GM19023 (cell line): ENCODE data around the gene CCL19.

ENCODE experiments used
- ATAC-seq: cut with Tn5 transposase; IDR thresholded peaks from one replicate; pipeline ENCODE4 v1.9.1; 2021; ENCODE audit warnings: mild to moderate bottlenecking, moderate library complexity; ENCODE audit not compliant: unreplicated experiment

CCL19 gene

DNA sequence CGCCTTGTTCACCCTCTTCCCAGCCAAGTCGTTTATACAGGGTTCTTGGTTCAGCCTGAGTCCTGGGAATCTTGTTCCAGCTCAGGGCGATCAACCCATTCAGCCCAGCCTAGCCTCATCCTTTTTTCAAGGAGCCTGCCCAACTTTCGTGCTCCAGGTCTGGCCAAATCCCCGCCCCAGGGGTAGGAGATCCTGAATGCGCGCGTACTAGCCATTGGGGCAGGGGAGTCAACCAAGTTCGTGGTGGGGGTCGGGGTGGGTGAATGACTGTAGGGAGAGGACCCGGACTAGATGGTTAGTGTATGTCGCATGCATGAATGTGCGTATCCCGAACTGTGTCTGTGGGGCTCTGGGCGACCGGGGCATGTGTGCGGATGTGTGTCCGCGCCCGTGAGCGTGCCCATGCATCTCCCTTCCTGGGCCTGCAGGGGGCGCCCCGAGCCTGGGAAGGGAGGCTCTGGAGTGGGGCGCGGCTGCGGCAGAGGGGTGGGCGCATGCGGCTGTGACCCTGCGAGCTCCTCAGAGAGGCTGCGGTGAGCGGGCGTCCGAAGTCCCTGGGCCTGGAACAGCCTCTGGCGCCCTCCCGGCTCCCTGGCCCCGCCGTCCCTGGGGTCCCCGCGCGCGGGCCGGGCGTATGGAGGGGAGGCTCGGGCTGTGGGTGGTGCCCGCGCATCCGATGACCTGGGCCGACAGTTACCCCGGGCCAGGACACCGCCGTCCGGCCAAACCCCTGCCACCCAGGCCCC lies 10.1 kb upstream of the CCL19 start:
- peak; percentile 64 for ATAC-seq

DNA sequence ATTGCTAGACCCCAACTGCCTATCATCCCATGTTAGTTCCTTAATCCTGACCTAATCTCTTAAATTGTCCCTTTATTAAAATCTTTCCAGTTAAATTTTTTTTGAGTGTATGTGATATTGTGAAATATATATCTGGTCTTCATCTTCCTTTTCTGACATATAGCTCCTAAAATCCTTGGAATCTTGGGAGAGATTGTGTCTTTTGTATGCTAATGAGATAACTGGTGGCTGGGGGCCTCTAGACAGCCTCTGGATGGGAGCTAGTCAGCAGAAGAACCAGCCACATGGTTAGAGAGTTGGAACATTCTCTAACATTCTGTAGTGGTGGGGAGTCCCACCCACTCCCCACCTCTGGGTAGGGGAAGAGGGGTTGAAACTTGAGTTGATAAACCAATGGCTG lies 3.7 kb upstream of the CCL19 start:
- no peak for ATAC-seq

DNA sequence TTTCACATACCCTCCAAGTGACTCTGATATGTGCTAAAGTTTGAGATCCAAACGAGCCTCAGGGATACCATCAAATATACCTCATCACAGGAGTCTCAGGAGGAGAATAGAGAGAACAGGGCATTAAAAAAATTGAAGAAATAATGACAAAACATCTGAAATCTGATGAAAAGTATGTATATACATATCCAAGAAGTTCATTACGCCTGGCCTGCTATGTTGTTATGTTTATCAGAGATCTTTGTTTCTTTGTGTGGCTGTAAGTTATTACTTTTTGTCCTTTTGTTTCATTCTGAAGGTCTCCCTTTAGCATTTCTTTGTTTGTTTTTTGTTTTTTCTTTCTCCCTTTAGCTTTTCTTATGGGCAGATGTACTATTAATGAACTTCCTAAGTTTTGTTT lies 2.5 kb upstream of the CCL19 start:
- no peak for ATAC-seq

DNA sequence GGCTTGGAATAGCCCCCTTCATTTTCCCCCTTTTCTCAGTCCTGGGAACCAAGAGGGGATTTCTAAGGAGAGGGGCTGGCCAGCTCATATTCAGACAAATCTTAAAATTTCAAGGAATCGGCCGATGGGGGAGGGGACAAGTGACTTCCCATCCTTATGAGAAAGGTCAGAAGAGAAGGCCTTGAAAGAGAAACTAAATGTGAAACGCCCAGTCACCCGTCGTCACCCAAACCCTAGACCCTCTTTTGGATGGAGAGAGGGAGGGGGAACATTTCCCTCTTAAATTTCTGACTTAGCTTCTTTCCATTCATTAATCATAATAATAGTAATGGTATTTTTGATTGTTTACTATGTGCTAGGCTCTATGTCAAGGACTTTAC lies 850 bp upstream of the CCL19 start:
- ATAC-seq, result no peak

DNA sequence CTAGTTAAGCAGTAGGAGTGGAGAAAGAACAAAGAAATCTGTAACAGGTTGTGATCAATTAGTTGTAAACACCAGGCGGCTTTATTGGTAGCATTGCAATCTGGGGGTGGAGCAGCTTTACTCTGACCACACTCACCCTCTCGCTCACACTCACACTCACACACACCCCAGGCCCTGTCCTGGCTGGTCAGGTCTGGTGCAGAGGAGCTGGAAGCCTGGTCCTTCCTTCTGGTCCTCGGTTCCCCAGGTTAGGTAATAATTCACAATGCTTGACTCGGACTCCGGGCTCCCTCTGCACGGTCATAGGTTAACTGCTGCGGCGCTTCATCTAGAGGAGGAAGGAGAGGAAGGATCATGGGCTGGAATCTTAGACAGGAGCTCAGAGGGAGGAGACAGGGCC lies 1.6 kb downstream of the CCL19 start:
- ATAC-seq, result no peak

DNA sequence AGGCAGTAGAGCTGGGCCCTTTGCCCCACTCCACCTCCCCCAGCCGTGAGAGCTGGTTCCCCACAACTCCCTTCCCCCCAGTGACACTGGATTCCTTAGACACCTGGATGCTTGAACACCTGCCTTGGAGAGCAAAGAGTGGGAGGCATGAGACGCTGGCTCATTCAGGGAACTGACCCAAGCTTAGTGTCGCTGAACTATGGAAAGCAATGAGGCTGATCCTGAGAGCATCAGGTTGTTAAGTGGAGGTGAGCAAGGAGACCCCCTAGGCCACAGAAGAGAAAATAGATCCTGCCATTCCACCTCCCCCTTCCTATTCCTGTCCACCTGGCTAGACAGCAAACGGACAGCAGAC lies 2.0 kb downstream of the CCL19 start:
- ATAC-seq, result no peak

DNA sequence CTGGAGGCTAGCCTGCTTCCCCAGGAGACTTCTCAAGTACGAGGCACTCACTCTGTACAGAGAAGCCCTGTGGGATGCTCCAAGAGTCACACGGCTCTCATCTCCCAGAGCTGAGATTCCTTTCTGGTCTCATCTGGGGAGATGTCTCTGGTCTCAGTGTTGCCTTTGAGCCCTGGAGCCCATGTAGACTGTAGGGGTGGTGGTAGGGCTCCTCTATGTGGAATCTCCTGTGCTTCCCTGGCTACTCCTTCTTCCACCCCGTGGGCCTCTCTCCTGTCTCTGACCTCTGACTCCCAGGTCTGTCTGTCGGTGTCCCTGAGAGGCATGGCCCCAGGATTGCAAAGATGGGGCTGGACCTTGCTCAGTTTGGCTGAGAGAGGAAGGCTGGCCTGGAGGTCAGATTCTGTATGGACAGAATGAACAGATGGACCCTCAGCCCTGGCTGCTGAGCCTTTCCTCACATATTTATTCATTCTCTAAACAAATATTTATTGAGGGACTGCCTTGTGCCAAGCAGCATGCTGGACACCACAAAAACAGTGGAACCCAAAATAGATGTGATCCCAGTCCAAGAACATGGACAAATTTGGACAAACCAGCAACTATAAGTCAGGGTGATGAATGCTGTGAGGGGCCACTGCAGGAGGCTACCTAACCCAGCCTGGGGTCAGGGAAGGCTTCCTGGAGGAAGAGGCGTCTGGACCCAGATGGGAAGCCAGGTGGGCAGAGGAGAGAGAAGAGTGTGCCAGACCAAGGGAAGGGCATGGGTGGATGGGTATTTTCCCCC lies 2.6 kb downstream of the CCL19 start:
- ATAC-seq, result no peak

DNA sequence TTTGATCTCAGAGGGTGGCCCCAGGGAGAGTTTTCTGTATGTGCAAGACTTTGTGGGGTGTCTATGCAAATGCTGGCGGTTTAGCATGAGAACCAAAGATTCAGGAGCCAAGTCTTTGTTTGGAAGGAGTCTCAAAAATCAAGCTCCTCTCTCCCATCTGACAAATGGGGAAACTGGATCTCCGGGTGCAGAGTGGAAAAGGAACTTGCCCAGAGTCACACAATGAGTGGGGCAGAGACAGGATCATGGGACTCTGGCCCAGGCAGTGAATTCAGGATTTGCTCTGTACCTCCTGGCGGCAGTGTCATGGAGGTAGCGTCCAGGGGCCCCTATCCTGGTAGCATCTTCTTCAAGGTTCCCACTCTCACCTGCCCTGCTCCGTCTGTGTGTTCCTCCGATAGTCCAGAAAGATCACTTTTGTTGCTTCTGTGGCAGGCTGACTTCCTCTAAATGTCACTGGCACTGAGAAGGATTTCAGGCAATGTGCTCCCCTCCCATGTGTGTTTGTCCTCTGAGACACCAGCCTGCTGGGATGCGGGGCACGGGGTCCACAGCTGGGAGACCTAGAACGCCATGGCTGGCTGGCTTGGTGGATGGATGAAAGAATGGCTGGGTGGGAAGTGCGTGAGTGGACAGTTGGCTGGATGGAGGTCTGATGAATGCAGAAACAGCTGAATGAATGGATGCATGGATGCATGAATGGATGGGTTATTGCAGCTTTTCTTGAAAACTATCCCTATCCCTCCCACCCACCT lies 3.6 kb downstream of the CCL19 start:
- no peak for ATAC-seq

DNA sequence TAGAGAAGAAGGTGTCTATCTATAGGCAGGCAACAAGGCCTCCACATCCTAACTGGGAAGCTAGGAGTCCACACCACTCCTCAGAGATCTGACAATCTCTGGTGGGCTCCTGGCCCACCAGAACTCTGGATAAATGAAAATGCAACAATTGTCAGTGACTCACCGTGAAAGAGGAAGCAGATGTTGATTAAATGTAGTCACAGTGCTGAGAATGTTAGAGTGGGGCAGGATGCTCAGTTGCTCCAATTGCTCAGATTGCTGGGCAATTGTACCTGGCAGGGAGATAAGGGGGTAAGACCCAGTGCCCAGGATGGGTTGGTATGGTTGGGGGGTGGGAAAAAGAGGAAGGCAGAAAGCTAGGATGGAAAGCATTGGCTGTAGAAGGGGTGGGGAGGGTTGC lies 4.3 kb downstream of the CCL19 start:
- no peak for ATAC-seq

DNA sequence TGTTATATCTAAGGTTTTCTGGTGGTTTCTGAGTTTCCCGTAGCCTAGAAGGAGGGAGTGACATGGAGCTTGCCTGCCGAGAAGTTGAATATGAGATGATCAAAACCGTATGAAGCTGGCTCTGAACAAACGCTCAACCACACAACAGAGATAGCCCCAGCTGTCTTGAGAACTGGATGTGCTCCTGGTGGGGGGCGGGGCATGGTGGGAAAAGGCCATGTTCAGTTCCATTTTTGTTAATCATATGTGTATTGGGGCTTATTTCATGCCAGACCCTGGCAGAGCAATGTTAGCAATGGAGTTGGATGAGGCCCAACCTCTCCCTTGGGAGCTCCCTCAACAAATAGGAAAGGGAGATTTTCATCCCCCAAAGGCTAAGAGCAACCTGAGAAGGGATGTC lies 4.8 kb downstream of the CCL19 start:
- no peak for ATAC-seq

DNA sequence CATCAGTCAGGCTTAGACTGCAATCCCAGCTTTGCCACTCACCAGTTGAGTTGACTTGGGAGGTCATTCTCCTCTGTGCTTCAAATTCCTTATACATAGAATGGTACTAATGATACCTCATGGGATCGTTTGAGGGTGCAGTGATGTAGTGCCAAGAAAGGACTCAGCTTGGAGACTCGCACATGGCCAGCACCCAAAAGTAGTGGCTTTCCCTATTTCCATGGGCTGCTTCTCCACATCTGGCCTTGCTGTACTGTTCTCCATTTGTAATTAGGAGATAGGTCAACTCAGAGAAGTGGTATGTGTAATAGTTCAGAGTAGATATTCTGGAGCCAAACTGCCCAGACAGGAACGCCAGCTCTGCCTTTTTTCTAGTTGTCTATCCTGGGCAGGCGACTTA lies 5.5 kb downstream of the CCL19 start:
- ATAC-seq, result no peak

DNA sequence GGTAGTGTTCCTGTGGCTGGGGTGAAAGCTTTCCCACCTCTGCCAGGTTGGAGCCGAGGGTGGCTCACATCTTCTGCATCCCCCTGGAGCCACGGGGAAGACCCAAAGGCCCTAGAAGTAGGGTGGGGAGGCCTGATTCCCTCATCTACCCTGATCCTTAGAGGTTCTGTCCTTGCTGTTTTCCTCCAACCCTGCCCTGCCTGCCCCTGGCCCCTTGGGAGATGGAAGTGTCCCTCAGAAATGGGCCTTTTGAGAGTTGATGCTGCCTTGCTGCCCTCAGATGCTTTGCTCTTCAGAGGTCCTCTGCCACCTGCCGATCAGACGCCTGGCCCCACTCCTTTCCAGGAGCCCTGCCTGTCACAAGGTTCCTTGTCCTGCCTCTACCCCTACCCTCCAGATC lies 6.3 kb downstream of the CCL19 start:
- ATAC-seq, result no peak

DNA sequence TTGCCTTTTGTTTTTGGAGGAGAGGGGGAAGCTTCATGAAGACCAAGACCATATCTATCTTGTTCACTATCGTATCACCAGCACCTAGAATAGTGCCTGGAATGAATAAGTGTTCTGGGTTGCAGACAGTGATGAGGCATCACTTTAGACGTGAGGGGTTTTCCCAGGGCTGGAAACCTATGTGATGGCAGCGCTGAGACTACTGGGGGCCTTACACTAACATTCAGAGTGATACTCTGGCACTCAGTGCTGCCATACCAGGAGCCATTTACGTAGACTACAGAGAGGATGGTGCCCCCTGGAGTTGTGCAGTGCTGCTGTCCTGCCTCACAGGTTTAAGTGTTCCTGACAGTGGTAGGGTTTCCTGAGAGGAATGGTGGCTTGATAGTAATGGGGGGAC lies 6.9 kb downstream of the CCL19 start:
- ATAC-seq, result no peak

DNA sequence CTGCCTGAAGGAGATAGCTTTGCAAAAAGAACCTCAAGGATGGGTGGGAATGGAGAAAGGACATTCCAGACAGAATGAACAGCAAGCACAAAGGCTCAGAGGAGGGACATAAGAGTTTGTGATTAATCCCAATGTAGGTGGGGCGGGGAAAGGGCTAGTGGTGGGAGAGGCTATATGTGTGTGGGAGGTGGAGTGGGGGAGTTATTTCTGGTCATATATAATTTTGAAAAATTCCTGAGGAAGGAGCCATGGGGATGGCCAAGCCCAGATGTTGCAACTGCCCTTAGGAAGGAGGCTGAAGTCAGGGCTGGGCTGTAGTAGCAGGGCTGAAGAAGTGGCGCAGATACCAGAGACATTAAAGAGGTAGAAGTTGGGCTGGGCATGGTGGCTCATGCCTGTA lies 15.2 kb downstream of the CCL19 start:
- ATAC-seq, result no peak

DNA sequence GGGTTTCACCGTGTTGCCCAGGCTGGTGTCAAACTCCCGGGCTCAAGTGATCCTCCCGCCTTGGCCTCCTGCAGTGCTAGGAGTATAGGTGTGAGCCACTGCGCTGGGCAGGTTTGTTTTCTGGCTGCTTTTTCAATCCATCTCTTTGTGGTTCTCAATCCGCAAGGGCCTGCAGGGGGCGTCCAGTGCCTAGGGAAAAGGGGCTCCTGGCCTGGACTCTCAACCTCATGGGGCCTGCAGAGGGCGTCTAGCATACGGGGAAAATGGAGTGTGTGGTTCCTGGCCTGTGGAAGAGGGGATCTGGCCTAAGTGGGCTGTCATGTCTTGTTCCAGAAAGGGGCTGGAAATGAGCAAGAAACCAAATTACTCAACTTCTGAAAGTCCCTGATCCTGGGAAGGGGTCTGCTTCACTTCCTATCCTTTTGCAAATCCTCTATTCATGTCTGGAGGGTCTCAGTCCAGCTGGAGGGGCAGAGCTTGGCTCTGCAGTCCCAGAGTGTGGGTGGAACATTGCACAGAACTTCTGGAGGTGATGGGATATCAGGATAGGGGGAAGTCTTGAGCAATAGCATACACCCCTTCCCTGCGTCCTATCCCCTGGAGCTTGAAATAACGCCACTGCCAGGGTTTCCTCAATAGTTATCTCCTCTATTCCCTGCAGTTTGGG lies 15.9 kb downstream of the CCL19 start:
- no peak for ATAC-seq

DNA sequence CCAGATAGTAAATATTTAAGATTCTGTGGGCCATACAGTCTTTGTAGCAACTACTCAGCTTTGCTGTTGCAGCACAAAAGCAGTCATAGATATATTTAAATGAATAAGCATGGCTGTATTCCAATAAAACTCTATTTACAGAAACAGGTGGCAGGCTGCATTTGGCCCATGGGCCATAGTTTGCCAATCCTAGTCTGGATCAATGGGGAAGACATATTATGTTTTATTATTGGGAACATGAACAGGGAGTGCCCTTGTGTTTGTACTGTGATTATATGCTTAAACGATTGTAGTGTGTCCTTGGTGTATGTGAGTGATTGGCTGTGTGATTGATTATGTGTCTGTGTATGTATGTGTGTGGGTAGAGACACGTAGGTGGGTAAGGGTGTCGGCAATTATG lies 16.6 kb downstream of the CCL19 start:
- ATAC-seq, result no peak

DNA sequence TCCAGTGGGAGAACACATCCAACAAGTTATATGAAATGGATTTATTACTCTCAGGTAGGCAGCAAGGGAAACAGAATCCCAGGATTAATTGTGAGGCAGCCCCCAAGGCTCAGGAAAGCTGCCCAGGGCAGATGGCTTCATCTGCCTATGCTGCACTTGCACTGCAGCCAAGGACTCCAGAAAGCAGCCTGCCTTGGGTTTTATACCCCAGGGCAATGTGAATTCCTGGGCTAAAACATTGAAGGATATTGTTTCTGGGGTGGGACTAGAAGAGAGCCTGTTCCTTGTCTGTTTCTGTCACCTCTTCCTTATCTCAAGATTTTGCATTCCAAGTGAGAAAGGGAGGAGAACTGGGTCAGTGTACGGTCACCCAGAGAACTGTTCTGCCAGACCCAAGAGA lies 19.8 kb downstream of the CCL19 start:
- ATAC-seq, result no peak

DNA sequence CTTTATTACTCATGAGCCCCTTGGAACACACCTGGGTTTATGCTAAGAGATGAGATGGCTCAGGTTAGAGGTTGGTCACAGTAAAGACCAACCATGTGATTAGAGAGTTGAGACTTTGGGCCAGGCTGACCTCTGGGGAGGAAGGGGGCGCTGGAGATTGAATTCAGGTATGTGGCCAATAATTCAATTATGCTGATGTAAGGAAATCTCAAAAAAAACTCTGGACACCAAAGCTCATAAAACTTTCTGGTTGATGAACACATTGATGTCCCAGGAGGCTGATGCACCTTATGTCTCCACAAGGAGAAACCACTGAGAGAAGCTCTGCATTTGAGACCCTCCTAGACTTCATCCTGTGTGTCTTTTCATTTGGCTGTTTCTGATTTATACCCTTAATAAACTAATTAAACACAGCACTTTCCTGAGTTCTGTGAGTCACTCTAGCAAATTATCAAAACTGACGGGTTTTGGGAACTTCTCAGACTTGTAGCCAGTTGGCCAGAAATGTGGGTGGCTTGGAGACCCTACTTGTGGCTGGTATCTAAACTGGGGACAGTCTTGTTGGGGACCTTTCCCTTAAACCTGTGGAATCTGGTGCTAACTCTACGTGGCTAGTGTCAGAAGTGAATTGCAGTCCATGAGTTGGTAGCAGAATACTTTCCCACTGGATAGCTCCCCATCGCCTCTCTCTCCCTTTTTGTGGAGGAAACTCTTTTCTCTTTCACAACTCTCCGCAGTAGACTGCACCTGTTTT lies 21.1 kb downstream of the CCL19 start:
- ATAC-seq, result no peak

DNA sequence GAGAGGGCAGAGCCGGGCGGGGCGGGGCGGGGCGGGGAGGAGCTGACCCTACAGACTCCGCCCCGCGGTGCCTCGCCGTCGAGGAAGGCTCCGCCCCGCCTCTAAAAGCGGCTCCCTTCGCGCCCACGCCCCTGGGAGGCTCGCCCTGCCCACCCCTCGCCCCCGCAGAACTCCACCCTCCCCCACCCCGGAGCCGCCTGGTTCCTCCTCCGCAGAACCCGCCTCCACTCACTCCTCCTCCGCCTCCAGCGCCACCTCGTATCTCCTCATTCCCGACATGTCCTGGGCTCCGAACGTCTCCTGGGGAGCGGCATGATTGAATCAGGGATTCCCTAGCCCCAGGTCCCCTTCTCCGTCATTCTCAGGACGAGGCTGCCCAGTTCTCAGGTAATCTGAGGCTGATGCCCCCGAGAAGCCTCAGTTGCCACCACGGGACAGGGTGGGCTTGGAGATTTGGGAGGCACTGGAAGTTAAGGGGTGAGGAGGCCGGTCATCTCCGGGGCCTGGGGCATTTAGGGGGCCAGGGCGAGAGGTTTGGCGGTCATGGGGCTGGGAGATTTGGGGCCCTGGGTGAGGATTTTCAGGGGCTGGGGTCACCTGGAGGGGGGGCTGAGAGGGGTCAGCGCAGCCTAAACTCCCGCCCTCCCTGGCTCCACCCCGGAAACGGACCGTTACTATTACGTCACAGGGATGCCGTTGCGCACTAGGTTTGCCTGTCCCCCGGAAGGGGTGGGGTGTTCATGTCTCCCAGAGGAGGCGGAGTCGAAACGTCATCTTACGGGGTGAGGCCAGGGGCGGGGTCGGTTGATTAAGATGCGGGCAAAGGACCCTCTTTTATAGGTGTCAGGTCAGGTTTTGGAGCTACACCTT lies 25.5 kb downstream of the CCL19 start:
- peak; percentile 71 for ATAC-seq

DNA sequence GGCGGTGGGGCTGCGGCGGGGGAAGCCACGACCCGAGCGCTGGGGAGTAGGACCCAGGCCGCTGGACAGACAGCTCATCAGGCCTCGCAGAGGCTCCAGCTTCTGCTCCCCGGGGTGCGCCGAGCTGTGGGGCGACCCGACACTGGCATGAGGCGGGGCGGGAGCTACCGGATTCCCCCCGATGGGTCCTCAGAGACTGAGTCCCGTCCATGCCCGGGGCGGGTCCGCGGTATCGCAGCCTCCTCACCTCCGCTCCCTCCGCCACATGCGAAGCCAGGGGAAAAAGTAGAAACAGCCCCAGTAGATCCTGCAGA lies 26.1 kb downstream of the CCL19 start:
- ATAC-seq, result peak; percentile 6
